Left ventricle myocardium inferior (tissue), 1 donor: ENCODE data around the gene SLC22A23. TPM values are rescaled to one million over a fixed set of nuclear protein-coding genes. Genes with fewer than 3 reads are reported as not detected.

Source experiments
- DNase-seq: peaks from one replicate; pipeline ENCODE4 v3.0.0-alpha.2; 2020
- H3K27ac ChIP-seq: fragments of 200-600 bp; replicated peaks from 2 replicates; pipeline ENCODE4 v1.8.0; 2021
- H3K27me3 ChIP-seq: fragments of 200-600 bp; 2 replicates; pipeline ENCODE4 v1.8.0; 2021; ENCODE audit warnings: low read depth
- H3K36me3 ChIP-seq: fragments of 200-600 bp; 2 replicates; pipeline ENCODE4 v1.8.0; 2021
- H3K4me1 ChIP-seq: fragments of 200-600 bp; 2 replicates; pipeline ENCODE4 v1.8.0; 2021
- H3K4me3 ChIP-seq: fragments of 200-600 bp; 2 replicates; pipeline ENCODE4 v1.8.0; 2021; ENCODE audit warnings: mild to moderate bottlenecking, moderate library complexity
- H3K9me3 ChIP-seq: fragments of 200-600 bp; replicated peaks from 2 replicates; pipeline ENCODE4 v1.8.0; 2021
- intact Hi-C: fragments of 100-400 bp; cut with micrococcal nuclease; formaldehyde crosslinking; loops from one replicate; pipeline ENCODE4 v1.11.0; 2022
- total RNA-seq: library from RNA; stranded (reverse); fragmentation: NEBNext Ultra II Directional; extraction: Animal tissue kit (Norgen Biotek cat#: 25700); gene quantifications from one replicate; pipeline ENCODE4 v1.2.1, GENCODE V29; 2021
- TF ChIP-seq, protein P1 (sequence below): fragments of 200-600 bp; IDR thresholded peaks from 2 replicates; pipeline ENCODE4 v1.8.0; 2021; ENCODE audit warnings: antibody characterized with exemption, mild to moderate bottlenecking, borderline replicate concordance
- donor health status: DM: no; HTN: yes; CAD: no; lungs with severe emphysema.

The SLC22A23 gene
- total RNA-seq, 1 donor from 2014 or later, result 7.0 TPM

DNA sequence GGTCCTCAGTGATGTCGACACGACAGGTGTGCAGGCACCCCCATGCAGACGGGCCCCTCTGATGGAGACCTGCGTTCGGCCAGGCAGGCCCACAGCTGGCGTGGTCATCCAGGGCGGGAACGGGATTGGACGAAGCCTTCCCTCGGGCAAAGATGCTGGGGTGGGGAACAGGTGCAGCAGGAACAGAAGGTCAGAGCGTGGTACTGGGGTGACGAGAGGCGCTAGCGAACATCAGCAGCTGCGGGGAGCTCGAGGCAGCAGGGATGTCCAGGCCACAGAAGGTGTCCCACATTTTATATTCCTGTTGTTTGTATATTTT, 96.2 kb downstream of the SLC22A23 start:
- Histone ChIP-seq H3K4me1 (peaks cover 23% of the 10 kb centered on the region), H3K9me3 (no peaks in the 10 kb centered on the region), H3K4me3 (no peak overlapping the region), H3K27ac (no peak overlapping the region), H3K36me3 (no peaks in the 10 kb centered on the region), H3K27me3 (no peaks in the 10 kb centered on the region)
- no peak for DNase-seq
- intact Hi-C loops, result no loop called here
- TF ChIP-seq, protein P1, sequence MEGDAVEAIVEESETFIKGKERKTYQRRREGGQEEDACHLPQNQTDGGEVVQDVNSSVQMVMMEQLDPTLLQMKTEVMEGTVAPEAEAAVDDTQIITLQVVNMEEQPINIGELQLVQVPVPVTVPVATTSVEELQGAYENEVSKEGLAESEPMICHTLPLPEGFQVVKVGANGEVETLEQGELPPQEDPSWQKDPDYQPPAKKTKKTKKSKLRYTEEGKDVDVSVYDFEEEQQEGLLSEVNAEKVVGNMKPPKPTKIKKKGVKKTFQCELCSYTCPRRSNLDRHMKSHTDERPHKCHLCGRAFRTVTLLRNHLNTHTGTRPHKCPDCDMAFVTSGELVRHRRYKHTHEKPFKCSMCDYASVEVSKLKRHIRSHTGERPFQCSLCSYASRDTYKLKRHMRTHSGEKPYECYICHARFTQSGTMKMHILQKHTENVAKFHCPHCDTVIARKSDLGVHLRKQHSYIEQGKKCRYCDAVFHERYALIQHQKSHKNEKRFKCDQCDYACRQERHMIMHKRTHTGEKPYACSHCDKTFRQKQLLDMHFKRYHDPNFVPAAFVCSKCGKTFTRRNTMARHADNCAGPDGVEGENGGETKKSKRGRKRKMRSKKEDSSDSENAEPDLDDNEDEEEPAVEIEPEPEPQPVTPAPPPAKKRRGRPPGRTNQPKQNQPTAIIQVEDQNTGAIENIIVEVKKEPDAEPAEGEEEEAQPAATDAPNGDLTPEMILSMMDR, result no peak

DNA sequence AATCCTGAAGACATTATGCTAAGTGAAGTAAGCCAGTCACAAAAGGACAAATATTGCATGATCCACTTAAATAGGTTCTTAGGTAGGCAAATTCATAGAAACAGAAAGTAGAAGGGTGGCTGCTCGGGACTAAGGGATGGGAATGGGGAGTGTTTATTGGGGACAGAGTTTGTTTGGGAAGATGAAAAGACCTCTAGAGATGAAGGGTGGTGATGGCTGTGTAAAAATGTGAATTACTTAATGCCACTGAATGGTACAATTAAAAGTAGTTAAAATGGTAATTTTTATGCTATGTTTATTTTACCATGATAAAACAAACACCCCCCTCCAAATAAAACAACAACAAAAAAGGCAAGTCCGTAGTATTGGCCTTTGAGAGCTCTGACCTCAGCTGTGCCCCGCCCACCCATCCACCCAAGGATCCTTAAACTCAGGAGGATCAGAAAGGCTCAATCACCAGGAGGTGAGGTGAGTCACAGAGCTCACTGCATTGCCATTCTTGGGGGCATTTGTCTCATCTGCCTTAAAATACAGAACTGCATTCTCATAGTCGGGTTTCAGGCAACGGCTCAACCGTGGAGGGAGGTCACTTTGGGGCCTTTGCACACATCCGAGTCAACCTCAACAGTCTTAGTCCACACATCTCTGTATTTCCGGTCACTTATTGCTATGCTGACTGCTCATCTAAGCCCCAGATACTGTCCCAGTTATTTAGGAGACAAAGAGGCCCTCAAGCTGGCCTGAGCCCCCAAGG, 96.7 kb downstream of the SLC22A23 start:
- intact Hi-C loops, result no loop called here

DNA sequence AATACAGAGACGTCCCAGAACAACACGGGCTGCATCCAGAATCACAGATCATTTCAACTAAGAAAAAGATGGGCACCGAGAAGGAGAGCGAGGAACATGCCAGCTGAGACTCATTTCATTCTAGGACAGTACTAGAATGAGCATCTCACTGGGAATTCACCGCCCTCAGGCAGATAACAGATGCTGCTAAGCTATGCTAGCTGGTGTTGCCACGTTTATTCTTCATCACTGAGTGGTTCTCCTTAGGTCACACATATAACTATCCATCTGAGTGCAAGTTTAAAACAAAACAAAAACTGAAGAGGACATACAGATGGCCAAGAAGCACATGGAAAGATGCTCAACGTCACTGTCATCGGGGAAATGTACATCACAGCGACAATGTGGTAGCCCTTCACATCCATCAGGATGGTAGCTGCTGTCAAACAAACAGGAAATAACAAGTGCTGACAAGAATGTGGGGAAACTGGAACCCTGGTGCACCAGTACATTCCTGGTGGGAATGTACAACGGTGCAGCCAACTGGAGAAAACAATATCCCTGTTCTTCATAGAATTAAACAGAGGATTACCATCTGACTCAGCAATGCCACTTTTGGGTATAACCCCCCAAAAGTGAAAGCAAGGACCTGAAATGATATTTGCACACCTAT, 97.6 kb downstream of the SLC22A23 start:
- Histone ChIP-seq H3K36me3 (no peaks in the 10 kb centered on the region), H3K27ac (no peak overlapping the region), H3K4me3 (no peak overlapping the region), H3K9me3 (no peaks in the 10 kb centered on the region), H3K27me3 (no peaks in the 10 kb centered on the region), H3K4me1 (peaks cover 32% of the 10 kb centered on the region)
- TF ChIP-seq, protein P1, result no peak
- intact Hi-C loops, result no loop called here
- no peak for DNase-seq

More for the DNA sequence above, 96.7 kb downstream of the SLC22A23 start:
- Histone ChIP-seq H3K27me3 (no peaks in the 10 kb centered on the region), H3K4me1 (peaks cover 28% of the 10 kb centered on the region), H3K9me3 (no peaks in the 10 kb centered on the region), H3K4me3 (no peak overlapping the region), H3K36me3 (no peaks in the 10 kb centered on the region), H3K27ac (no peak overlapping the region)
- TF ChIP-seq, protein P1, result no peak
- DNase-seq, result no peak

DNA sequence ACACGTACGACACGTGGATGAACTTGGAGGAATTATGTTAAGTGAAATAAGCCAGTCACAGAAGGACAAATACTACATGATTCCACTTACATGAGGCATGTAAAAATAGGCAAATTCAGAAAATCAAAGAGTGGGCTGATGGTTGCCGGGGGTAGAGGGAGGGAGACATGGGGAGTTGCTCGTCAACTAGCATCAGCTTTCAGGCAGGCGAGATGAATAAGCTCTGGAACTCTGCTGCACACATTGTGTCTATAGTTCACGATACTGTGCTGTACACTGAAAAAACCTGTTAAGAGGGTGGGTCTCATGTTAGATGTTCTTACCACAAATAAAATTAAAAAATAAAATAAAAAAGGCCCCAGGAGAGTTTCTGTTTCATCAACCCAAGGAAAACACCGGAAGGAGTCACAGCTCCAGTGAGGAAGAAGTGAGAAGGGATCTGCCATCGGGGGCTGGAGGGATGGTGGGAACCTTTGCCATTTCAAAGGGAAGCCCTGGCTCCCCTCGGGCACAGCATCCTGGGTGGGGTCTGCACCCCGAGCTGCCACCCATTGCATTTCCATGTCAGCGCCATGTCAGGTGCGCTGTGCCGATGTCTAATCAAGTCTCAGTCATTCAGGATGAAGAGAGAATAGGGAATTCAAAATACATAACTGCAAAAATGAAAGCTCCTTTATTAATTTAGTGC, 98.3 kb downstream of the SLC22A23 start:
- Histone ChIP-seq H3K27me3 (no peaks in the 10 kb centered on the region), H3K36me3 (no peaks in the 10 kb centered on the region), H3K4me1 (peaks cover 31% of the 10 kb centered on the region), H3K4me3 (no peak overlapping the region), H3K27ac (no peak overlapping the region), H3K9me3 (no peaks in the 10 kb centered on the region)
- TF ChIP-seq, protein P1, result no peak
- no peak for DNase-seq
- intact Hi-C loops, result no loop called here

DNA sequence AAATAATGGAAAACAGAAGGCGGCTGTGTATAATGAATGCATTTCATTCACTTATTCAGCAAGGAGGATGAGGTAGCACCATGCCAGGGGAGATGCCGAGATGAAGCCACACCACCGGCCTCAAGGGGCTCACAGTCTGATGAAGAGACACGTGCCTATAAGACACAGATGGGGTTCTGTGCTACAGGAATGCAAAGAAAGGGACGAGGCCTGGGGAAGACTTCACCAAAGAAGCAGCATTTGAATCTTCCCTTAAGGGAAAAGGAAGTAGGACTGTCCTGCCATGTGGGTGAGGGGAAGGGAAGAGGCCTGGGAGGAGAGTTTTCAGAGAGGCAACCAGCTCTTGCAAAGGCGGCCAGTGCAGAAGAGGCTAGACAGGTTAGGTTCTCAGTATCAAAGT, 99.2 kb downstream of the SLC22A23 start:
- H3K4me1 ChIP-seq, result peaks cover 27% of the 10 kb centered on the region
- no peak overlapping the region for H3K4me3 ChIP-seq
- no peaks in the 10 kb centered on the region for H3K36me3 ChIP-seq
- H3K9me3 ChIP-seq, result no peaks in the 10 kb centered on the region
- TF ChIP-seq, protein P1, result no peak
- H3K27ac ChIP-seq, result no peak overlapping the region
- DNase-seq, result no peak
- no peaks in the 10 kb centered on the region for H3K27me3 ChIP-seq
- intact Hi-C loops, result no loop called here
